Mesodermal cell (in vitro differentiated cells): ENCODE measurements around the gene KRTAP4-16. TPM values are rescaled to one million over a fixed set of nuclear protein-coding genes. Genes with fewer than 3 reads are reported as not detected.
"Not testable (repeated sequence)": the region's sequence is repeated elsewhere in the genome, so short reads cannot be mapped to it uniquely, and the experiment has no call there.

Experiments used
- H3K27ac ChIP-seq: 2 replicates; pipeline ENCODE4 v1.7.0; 2013; ENCODE audit warnings: mild to moderate bottlenecking, low read depth, low read length, moderate library complexity; ENCODE audit not compliant: severe bottlenecking
- H3K36me3 ChIP-seq: 2 replicates; pipeline ENCODE4 v1.7.1; 2013; ENCODE audit warnings: mild to moderate bottlenecking, low read length, moderate library complexity; ENCODE audit not compliant: control insufficient read depth, insufficient read depth
- H3K4me1 ChIP-seq: one replicate; pipeline ENCODE4 v1.7.1; 2013; ENCODE audit warnings: mild to moderate bottlenecking, low read length; ENCODE audit not compliant: insufficient read depth, control insufficient read depth, poor library complexity, severe bottlenecking
- H3K4me3 ChIP-seq: 2 replicates; pipeline ENCODE4 v1.7.0; 2013; ENCODE audit warnings: low read length, control low read depth, mild to moderate bottlenecking; ENCODE audit not compliant: insufficient read depth, poor library complexity, severe bottlenecking; ENCODE audit errors: extremely low read depth
- H3K9me3 ChIP-seq: 2 replicates; pipeline ENCODE4 v1.7.1; 2013; ENCODE audit warnings: mild to moderate bottlenecking, low read length, moderate library complexity; ENCODE audit not compliant: control insufficient read depth
- WGBS, 2 experiments: methylation state at CpG; one replicate each; pipeline ENCODE4 v1.1.5; 2013; ENCODE audit warnings: missing lambda C conversion rate in 2 of 2; ENCODE audit not compliant: insufficient coverage in 2 of 2; 5-methylcytosine and 5-hydroxymethylcytosine counted together
- polyA plus RNA-seq, 2 experiments: library from polyadenylated mRNA; stranded (reverse); fragments of 50-300 nt; gene quantifications; one replicate each; pipeline ENCODE4 v1.2.3, GENCODE V29; 2013

The KRTAP4-16 gene
- polyA plus RNA-seq (2013, experiment 1 of 2) = not detected
- not detected for polyA plus RNA-seq (2013, experiment 2 of 2)

- Histone ChIP-seq H3K9me3 (no peaks in the 10 kb centered on the region), H3K27ac (no peak within 1 kb of the TSS), H3K36me3 (no peaks in the 10 kb centered on the region), H3K4me3 (no peak within 1 kb of the TSS), H3K4me1 (peaks cover 6% of the 10 kb centered on the region)
- 57 to 58% methylated on average over 7 to 9 of the region's 10 CpGs for WGBS, 2 experiments
Observed at GRCh38 chr17:41101586-41102259, at the start of gene KRTAP4-16. KRTAP4-16 (minus strand) TSS chr17:41102209; CDS start chr17:41102209, 0 bp downstream.

GRCh38 chr17:41151525-41151924 lies 49.5 kb upstream of the KRTAP4-16 start:
- no peaks in the 10 kb centered on the region for H3K9me3 ChIP-seq
- no peaks in the 10 kb centered on the region for H3K36me3 ChIP-seq
- no peak overlapping the region for H3K27ac ChIP-seq
- WGBS, 2 experiments = no CpG with 5 or more reads among the region's 2 CpGs
- no peak overlapping the region for H3K4me3 ChIP-seq
- H3K4me1 ChIP-seq = no peaks in the 10 kb centered on the region

GRCh38 chr17:41150026-41150425 lies 48.0 kb upstream of the KRTAP4-16 start:
- WGBS, 2 experiments = 80 to 92% methylated on average over 3 of the region's 4 CpGs
- no peak overlapping the region for H3K27ac ChIP-seq
- H3K4me1 ChIP-seq = no peaks in the 10 kb centered on the region
- no peaks in the 10 kb centered on the region for H3K36me3 ChIP-seq
- H3K4me3 ChIP-seq = no peak overlapping the region
- no peaks in the 10 kb centered on the region for H3K9me3 ChIP-seq

GRCh38 chr17:41149652-41149985 lies 47.6 kb upstream of the KRTAP4-16 start, which contains the start of gene KRTAP4-5:
KRTAP4-5 (minus strand) TSS chr17:41149825; CDS start chr17:41149767, 58 bp downstream.
- no peaks in the 10 kb centered on the region for H3K36me3 ChIP-seq
- H3K27ac ChIP-seq = no peak within 1 kb of the TSS
- H3K4me3 ChIP-seq = no peak within 1 kb of the TSS
- WGBS, 2 experiments = 60 to 86% methylated on average over 1 to 2 of the region's 2 CpGs
- no peaks in the 10 kb centered on the region for H3K4me1 ChIP-seq
- H3K9me3 ChIP-seq = no peaks in the 10 kb centered on the region

GRCh38 chr17:41148971-41149651 lies 47.1 kb upstream of the KRTAP4-16 start:
- 72 to 84% methylated on average over 3 to 9 of the region's 10 CpGs for WGBS, 2 experiments
- H3K27ac ChIP-seq, H3K4me1 ChIP-seq, H3K36me3 ChIP-seq, H3K4me3 ChIP-seq, H3K9me3 ChIP-seq: not testable (repeated sequence)

- WGBS, 2 experiments = 78 to 90% methylated on average over 1 to 2 of the region's 2 CpGs
Observed at GRCh38 chr17:41147531-41148204, 45.7 kb upstream of the KRTAP4-16 start.

GRCh38 chr17:41145261-41145660 lies 43.3 kb upstream of the KRTAP4-16 start:
- H3K4me3 ChIP-seq = no peak overlapping the region
- H3K9me3 ChIP-seq = peaks cover 2% of the 10 kb centered on the region
- H3K36me3 ChIP-seq = no peaks in the 10 kb centered on the region
- H3K27ac ChIP-seq = no peak overlapping the region
- no peaks in the 10 kb centered on the region for H3K4me1 ChIP-seq
- WGBS, 2 experiments = 83% methylated on average over 2 of the region's 2 CpGs; no CpG with 5 or more reads in 1 of the 2 experiments

More at GRCh38 chr17:41147531-41148204, 45.7 kb upstream of the KRTAP4-16 start:
- Histone ChIP-seq H3K4me3 (no peak overlapping the region), H3K27ac (no peak overlapping the region), H3K9me3 (no peaks in the 10 kb centered on the region), H3K36me3 (no peaks in the 10 kb centered on the region), H3K4me1 (no peaks in the 10 kb centered on the region)

GRCh38 chr17:41144846-41145245 lies 42.8 kb upstream of the KRTAP4-16 start:
- no peaks in the 10 kb centered on the region for H3K4me1 ChIP-seq
- no peaks in the 10 kb centered on the region for H3K36me3 ChIP-seq
- H3K9me3 ChIP-seq = peaks cover 6% of the 10 kb centered on the region
- no peak overlapping the region for H3K4me3 ChIP-seq
- 100% methylated on average over 1 of the region's 1 CpG; no CpG with 5 or more reads in 1 of the 2 experiments for WGBS, 2 experiments
- H3K27ac ChIP-seq = no peak overlapping the region

- no peak overlapping the region for H3K27ac ChIP-seq
Observed at GRCh38 chr17:41141361-41141760, 39.4 kb upstream of the KRTAP4-16 start.

GRCh38 chr17:41140360-41141131 lies 38.5 kb upstream of the KRTAP4-16 start, which contains the start of gene KRTAP4-6:
KRTAP4-6 (minus strand) TSS chr17:41140544; CDS start chr17:41140487, 57 bp downstream.
- Histone ChIP-seq H3K36me3 (no peaks in the 10 kb centered on the region), H3K4me1 (no peaks in the 10 kb centered on the region), H3K9me3 (peaks cover 6% of the 10 kb centered on the region), H3K27ac (no peak within 1 kb of the TSS), H3K4me3 (no peak within 1 kb of the TSS)
- WGBS, 2 experiments = 83 to 86% methylated on average over 3 to 5 of the region's 6 CpGs

More at GRCh38 chr17:41141361-41141760, 39.4 kb upstream of the KRTAP4-16 start:
- Histone ChIP-seq H3K4me1 (no peaks in the 10 kb centered on the region), H3K9me3 (peaks cover 6% of the 10 kb centered on the region), H3K36me3 (no peaks in the 10 kb centered on the region), H3K4me3 (no peak overlapping the region)
